HG02678 (cell line): ENCODE data around the gene RRN3.
"Not testable (repeated sequence)": the region's sequence is repeated elsewhere in the genome, so short reads cannot be mapped to it uniquely, and the experiment has no call there.

Experiments
- ATAC-seq: cut with Tn5 transposase; IDR thresholded peaks from one replicate; pipeline ENCODE4 v1.9.1; 2021; ENCODE audit warnings: mild to moderate bottlenecking, moderate library complexity; ENCODE audit not compliant: unreplicated experiment

Gene RRN3

GRCh38 chr16:15099366-15099909 lies 5.4 kb upstream of the RRN3 start:
- not testable (repeated sequence) for ATAC-seq

- ATAC-seq: not testable (repeated sequence)
These were observed 2.5 kb upstream of the RRN3 start for GRCh38 chr16:15096583-15096972.

- not testable (repeated sequence) for ATAC-seq
These were observed 509 bp downstream of the RRN3 start for GRCh38 chr16:15093571-15093954.

GRCh38 chr16:15090663-15091269 lies 3.3 kb downstream of the RRN3 start:
- not testable (repeated sequence) for ATAC-seq

- ATAC-seq: not testable (repeated sequence)
These were observed 11.3 kb downstream of the RRN3 start for GRCh38 chr16:15082788-15083187.

GRCh38 chr16:15080883-15081282 lies 13.2 kb downstream of the RRN3 start:
- not testable (repeated sequence) for ATAC-seq

- not testable (repeated sequence) for ATAC-seq
These were observed 17.9 kb downstream of the RRN3 start for GRCh38 chr16:15076161-15076560.

- no peak for ATAC-seq
These were observed 21.0 kb downstream of the RRN3 start for GRCh38 chr16:15073101-15073500.

- not testable (repeated sequence) for ATAC-seq
These were observed 21.9 kb downstream of the RRN3 start for GRCh38 chr16:15071916-15072769.

- not testable (repeated sequence) for ATAC-seq
These were observed 23.1 kb downstream of the RRN3 start for GRCh38 chr16:15071013-15071412.

GRCh38 chr16:15066690-15067089 lies 27.4 kb downstream of the RRN3 start:
- not testable (repeated sequence) for ATAC-seq

GRCh38 chr16:15065961-15066360 lies 28.1 kb downstream of the RRN3 start:
- not testable (repeated sequence) for ATAC-seq

GRCh38 chr16:15062085-15062810 lies 31.8 kb downstream of the RRN3 start:
- not testable (repeated sequence) for ATAC-seq

GRCh38 chr16:15059324-15059723 lies 34.7 kb downstream of the RRN3 start:
- no peak for ATAC-seq

GRCh38 chr16:15057681-15058417 lies 36.2 kb downstream of the RRN3 start:
- no peak for ATAC-seq

GRCh38 chr16:15055141-15056053 lies 38.7 kb downstream of the RRN3 start:
- peak; percentile 70 for ATAC-seq

- ATAC-seq: no peak
These were observed 39.5 kb downstream of the RRN3 start for GRCh38 chr16:15054357-15055140.

- ATAC-seq: no peak
These were observed 40.2 kb downstream of the RRN3 start for GRCh38 chr16:15053904-15054303.
